GM18861 (cell line): ENCODE data around the gene RASD2.

Experiments
- ATAC-seq: cut with Tn5 transposase; IDR thresholded peaks from one replicate; pipeline ENCODE4 v1.9.1; 2021; ENCODE audit not compliant: unreplicated experiment

Gene RASD2

GRCh38 chr22:35558719-35559118 lies 18.1 kb downstream of the RASD2 start:
- ATAC-seq: no peak

GRCh38 chr22:35559354-35560005 lies 18.8 kb downstream of the RASD2 start:
- ATAC-seq: no peak

DNA sequence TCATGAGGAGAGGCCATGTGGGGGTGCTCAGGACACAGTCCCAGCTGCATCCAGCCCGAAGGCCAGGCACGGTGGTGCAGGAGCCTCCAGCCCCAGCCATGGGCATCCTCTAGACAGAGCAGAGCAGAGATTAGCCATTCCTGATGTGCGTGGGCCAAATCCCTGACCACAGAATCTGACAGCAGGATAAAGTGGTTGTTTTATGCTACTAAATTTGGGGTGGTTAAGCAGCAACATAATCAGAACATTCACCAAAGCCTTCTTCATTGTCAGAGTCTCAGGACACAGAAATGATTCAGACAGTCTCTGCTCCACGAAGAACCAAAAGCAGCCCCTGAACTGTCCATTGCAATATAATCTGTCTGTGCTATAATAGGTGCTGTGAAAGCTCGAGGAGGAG lies 19.7 kb downstream of the RASD2 start:
- ATAC-seq: no peak

GRCh38 chr22:35560824-35561223 lies 20.2 kb downstream of the RASD2 start:
- ATAC-seq: no peak

- no peak for ATAC-seq
Observed at GRCh38 chr22:35561796-35562526, 21.3 kb downstream of the RASD2 start.

DNA sequence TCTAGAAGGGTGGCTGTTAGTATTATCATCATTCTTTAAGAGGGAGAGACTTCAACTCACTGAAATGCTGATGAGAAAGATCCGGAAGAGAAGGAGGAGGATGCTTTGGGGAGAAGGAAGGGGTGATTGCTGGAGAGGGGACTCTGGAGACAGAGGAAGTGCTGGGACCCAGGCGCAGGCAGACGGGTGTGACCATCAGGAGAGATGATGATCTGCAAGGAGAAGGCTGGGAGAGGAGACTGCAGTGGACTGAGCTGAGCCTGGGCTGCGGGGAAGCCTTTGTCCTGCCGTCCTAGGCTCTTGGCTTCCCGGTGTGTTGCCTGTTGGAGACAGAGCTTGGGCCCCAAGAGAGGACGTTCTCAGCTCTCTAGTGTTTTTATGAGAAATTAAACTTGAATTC lies 22.6 kb downstream of the RASD2 start:
- ATAC-seq: no peak

DNA sequence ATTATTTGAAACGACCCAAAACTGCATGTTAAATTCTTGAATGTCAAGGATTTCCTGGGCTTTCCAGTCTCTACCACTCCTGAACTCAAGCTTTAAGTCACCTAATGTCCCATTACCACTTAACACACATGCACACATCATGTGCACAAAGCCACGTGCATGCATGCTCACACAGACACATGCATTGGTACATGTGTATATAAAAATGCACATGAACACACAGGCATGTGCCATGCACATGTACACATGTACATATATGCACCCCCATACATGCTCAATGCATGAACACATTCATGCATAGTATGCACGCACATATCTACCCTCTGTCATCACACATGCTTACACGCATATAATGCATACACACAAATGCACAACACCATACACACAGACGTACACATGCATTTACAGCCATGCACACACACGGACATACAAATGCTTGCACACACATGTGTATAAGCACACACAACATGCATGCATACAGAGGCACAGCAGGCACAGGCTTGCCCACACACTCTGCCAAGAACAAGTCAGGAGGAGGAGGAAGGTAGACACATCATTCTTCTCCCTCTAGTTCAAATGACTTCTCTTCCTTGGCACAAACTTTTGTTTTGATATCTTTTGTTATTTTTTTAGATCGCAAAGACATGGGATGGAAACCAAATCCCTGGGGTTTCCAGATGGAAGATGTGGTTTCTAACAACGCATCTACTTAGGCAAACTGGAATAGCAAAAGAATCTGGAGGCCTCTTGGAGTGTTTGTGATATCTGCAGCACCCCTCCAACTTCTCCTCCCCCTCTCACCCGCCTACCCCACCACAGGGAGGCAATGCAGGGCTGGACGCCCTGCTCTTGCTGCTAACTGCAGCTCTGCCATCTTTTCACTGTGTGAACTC lies 24.6 kb downstream of the RASD2 start:
- ATAC-seq: no peak

- ATAC-seq: no peak
Observed at GRCh38 chr22:35567351-35568141, 26.9 kb downstream of the RASD2 start.

DNA sequence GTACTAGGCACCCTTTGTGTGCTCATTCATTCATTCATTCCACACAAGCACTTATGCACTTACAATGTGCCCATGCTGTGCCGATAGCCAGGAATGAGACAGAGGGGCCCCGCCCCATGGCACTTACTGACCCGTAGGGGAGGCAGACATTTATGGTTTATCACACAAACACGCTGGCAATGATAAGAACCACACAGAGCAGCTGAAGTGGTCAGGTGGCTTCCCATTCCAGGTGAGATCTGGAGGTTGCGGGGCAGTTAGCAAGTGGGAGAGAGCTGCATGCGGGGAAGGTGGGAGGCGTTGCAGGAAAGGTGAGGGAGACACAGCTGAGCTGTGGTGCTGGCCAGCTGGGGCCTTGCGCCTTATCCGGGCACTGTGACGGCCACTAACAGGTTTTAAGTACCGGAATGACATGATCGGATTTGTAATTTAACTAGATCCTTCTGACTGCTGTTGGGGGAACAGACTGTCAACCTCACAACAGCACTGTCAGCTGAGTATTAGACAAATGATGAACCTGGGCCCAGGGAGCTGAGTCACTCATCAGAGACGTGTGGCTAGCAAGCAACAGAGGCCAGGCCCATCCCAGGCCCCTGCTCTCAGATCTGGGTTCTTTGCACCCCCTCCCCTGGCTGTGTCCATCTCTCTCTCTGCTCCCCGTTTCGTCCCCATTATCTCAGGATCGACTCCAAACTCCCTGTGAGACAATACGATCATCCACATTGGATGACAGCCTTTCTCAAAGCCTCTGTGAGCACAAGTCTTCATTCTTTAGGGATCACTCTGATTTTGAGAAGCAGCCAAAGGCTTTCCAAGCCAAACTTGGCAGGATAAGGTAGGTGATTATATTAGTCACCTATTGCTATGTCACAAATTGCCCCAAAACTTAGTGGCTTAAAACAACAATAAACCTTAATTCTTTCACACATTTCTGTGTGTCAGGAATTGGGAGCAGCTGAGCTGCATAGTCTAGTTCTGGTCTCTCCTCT lies 28.4 kb downstream of the RASD2 start:
- no peak for ATAC-seq

GRCh38 chr22:35569916-35570315 lies 29.3 kb downstream of the RASD2 start:
- ATAC-seq: no peak

GRCh38 chr22:35570686-35571194 lies 30.1 kb downstream of the RASD2 start:
- no peak for ATAC-seq

DNA sequence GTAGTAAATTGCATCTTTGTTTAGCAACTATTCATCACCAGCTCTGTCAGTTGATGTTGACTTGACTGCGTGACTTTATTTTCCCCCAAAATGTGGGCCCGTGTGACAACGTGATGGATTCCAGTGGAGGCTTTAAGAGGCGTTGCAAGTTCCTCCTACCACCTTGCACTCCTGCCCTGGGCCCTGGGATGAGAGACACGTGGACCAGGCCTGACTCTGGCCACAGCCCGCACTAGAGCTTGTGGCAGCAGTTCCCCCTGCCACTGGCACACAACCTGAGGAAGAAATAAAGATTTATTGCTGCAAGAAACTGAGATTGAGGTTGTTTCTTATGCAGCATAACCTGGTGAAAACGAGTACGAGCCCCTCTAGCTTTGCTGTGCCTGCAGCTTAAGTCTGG lies 31.9 kb downstream of the RASD2 start:
- ATAC-seq: no peak

GRCh38 chr22:35575116-35575748 lies 34.6 kb downstream of the RASD2 start:
- no peak for ATAC-seq

- ATAC-seq: no peak
Observed at GRCh38 chr22:35576671-35577070, 36.0 kb downstream of the RASD2 start.

DNA sequence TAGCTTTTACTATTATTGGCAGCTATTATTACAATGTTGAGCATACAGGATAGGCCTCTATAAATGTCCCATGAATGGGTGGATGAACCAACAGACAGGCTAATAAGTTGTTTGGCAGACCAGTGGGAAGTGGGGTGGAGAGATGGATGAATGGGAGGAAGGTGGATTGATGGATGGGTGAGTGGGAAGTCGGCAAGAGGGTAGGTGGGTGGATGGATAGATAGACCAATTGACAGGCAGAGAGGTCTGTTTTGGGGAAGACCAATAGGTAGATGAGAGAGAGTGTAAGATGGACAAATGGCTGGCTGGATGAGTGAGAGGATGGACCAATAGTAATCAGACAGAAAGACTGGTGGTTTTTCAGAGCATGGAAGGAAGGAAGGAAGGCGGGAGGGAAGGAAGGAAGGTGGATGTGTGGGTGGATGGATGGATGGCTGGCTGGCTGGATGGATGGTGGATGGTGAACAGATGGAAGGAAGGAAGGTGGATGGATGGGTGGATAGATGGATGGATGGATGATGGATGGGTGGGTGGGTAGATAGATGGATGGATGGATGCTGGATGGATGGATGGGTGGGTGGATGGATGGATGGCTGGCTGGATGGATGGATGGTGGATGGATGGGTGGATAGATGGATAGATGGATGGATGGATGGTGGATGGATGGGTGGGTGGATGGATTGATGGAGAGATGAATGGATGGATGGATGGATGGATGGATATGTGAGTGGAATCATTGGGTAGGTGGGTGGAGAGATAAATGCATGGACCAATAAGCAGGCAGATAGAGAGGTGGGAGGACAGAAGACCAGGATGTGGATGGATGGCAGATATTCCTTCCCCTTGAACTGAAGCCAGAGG lies 37.4 kb downstream of the RASD2 start:
- ATAC-seq: no peak

- ATAC-seq: no peak
Observed at GRCh38 chr22:35578836-35579575, 38.4 kb downstream of the RASD2 start.

DNA sequence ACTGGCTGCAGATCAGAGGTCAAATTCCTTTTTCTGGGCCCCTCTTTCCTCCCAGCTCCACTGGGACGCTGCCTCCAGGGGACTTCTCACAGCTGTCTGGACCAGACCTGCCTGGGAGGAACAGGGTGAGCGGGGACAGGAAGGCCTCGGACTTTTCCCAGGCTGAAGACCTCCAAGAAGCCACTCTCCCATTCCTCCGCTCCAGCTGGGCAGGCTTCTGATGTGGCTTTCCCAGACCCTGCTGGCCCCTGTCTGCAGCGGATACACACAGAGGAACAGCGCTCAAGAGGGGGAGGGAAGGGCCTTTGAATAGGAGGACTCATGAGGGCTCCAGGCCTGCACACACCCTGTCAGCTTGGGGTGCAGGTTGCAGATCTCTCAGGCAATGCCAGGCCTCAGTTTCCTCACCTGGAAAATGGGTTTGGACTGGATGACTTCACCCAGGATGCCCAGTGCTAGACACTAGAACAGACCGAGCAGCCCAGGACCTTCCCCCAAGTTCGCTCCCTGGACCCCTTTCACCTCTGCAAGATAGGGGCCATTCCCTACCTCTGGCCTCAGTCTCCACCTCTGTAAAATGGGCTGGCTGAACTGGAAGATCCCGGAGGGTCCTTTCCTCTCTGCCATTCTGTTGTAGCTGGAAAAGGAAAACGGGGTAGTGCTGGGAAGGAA lies 39.9 kb downstream of the RASD2 start:
- ATAC-seq: no peak
